Tibial nerve (tissue), 4 donors: ENCODE data around the gene ZNF366. TPM values are rescaled to one million over a fixed set of nuclear protein-coding genes. Genes with fewer than 3 reads are reported as not detected.
A peak's percentile ranks its signal among the peaks of the same experiment; 100 is the strongest.

ENCODE experiments used
- DNase-seq, 2 donors: peaks; one replicate each; pipeline ENCODE4 v3.0.0-alpha.2; 2019; ENCODE audit warnings: low spot score in 2 of 2
- H3K27ac ChIP-seq, 4 donors: fragments of 200-600 bp; sonication (generic) in 3 of 4; one replicate each; pipeline ENCODE4 v1.5.1; 2017 to 2019; ENCODE audit warnings: mild to moderate bottlenecking in 1 of 4
- H3K27me3 ChIP-seq, 2 donors: fragments of 200-600 bp; sonication (generic) in 1 of 2; one replicate each; pipeline versions ENCODE4 v1.5.1 to v1.6.0; 2017 to 2019
- H3K36me3 ChIP-seq, 3 donors: fragments of 200-600 bp; sonication (generic); one replicate each; pipeline ENCODE4 v1.5.1; 2018 to 2019
- H3K4me1 ChIP-seq, 4 donors: fragments of 200-600 bp; sonication (generic) in 3 of 4; one replicate each; pipeline ENCODE4 v1.5.1; 2017 to 2019
- H3K4me3 ChIP-seq, 4 donors: fragments of 200-600 bp; sonication (generic) in 3 of 4; one replicate each; pipeline ENCODE4 v1.5.1; 2017 to 2019; ENCODE audit warnings: mild to moderate bottlenecking in 1 of 4, moderate library complexity in 1 of 4
- H3K9me3 ChIP-seq, 4 donors: fragments of 200-600 bp; sonication (generic) in 3 of 4; one replicate each; pipeline ENCODE4 v1.5.1; 2017 to 2019
- CTCF ChIP-seq, 5 experiments: fragments of 200-600 bp in 3 of 5; fragments of 450-650 bp in 2 of 5; sonication (generic) in 3 of 5; IDR thresholded peaks; one replicate each; pipeline ENCODE4 v1.5.1; 2016 to 2019; ENCODE audit warnings: antibody characterized with exemption in 5 of 5, mild to moderate bottlenecking in 3 of 5, moderate library complexity in 2 of 5
- EP300 ChIP-seq, 2 donors: sonication (generic); formaldehyde crosslinking; IDR thresholded peaks; one replicate each; pipeline ENCODE4 v1.6.1; 2017; ENCODE audit warnings: antibody characterized with exemption in 2 of 2, mild to moderate bottlenecking in 1 of 2
- POLR2A ChIP-seq, 2 donors: fragments of 450-650 bp; IDR thresholded peaks; one replicate each; pipeline ENCODE4 v1.6.1; 2017; ENCODE audit warnings: antibody characterized with exemption in 2 of 2, mild to moderate bottlenecking in 2 of 2, moderate library complexity in 2 of 2
- WGBS, 2 donors: methylation state at CpG; one replicate each; pipeline ENCODE4 v1.1.5; 2018; 5-methylcytosine and 5-hydroxymethylcytosine counted together
- total RNA-seq, 4 donors: library from RNA; depleted of rRNA; stranded (reverse); fragments of >200 nt; gene quantifications; one replicate each; pipeline ENCODE4 v1.1.0, GENCODE V29; 2016

ZNF366 gene
- total RNA-seq, 4 donors from 2014 or later = 3.3 to 10.6 (median 5.2) TPM

DNA sequence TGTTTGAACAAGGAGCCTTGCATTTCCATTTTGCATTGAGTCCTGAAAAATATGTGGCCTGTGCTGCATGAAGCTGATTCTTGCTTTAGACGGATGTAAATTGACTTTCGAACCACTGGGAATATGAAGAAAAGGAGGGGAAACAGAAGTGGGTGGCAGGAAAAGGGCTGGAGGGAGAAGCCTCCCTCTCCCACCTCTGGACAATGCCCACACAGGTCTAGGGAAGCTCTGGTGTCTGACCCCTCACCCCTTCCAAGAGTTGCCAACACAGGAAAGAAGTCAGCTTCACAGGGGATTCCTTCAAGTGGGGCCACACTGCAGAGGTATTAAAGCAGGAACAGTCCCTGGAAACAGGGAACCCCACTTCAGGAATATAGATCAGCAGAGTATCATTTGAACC, 52.2 kb downstream of the ZNF366 start:
- TF ChIP-seq POLR2A (IDR thresholded peaks at IDR 0.05) (no peak), CTCF (IDR thresholded peaks at IDR 0.05) (no peak), EP300 (IDR thresholded peaks at IDR 0.05) (no peak)
- no peak overlapping the region for H3K4me3 ChIP-seq
- DNase-seq = no peak
- H3K4me1 ChIP-seq = peaks cover 0 to 76% (median 33%) of the 10 kb centered on the region in 4 donors
- H3K27me3 ChIP-seq = no peaks in the 10 kb centered on the region
- H3K9me3 ChIP-seq = no peaks in the 10 kb centered on the region
- 83 to 88% methylated on average over 2 of the region's 2 CpGs for WGBS, 2 donors
- H3K36me3 ChIP-seq = no peaks in the 10 kb centered on the region
- H3K27ac ChIP-seq = peak overlapping the region in 2 of 4 donors; percentile 28 to 92

DNA sequence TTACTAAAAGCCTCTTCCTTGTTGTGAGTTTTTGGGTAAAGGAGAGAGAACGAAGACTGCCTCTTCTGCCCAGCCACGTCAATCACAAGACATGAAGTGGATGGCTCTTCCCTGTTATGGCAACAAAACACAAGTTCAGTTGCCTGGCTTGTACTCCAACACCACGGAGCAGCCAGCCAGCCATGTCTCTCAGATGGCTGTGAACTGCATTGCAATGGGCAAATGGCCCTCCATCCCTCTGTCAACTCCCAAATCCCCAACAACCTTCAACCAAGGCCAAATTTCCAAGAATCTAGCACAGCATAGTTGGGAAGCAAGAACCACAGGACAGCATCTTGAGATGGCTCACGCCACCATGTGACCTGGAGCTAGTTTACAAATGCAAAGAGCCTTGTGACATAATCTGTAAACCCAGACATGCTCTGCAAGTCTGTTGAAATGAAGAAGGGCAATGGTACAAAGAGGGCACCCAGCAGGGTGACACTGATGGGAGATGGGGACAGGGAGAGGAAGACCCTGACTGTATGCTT, 53.9 kb downstream of the ZNF366 start:
- Histone ChIP-seq H3K27ac (peak overlapping the region; percentile 75 to 94 (median 84)), H3K4me3 (no peak overlapping the region), H3K9me3 (no peaks in the 10 kb centered on the region), H3K36me3 (no peaks in the 10 kb centered on the region), H3K27me3 (no peaks in the 10 kb centered on the region), H3K4me1 (peaks cover 0 to 62% (median 33%) of the 10 kb centered on the region in 4 donors)
- TF ChIP-seq EP300 (IDR thresholded peaks at IDR 0.05) = no peak
- no peak for DNase-seq
- 65 to 71% methylated on average over 4 of the region's 4 CpGs for WGBS, 2 donors

- TF ChIP-seq EP300 (IDR thresholded peaks at IDR 0.05) = peak; percentile 38 to 72
- TF ChIP-seq POLR2A (IDR thresholded peaks at IDR 0.05) = no peak
- H3K4me3 ChIP-seq = no peak overlapping the region
- no peaks in the 10 kb centered on the region for H3K27me3 ChIP-seq
- WGBS, 2 donors = 24 to 26% methylated on average over 9 of the region's 9 CpGs
- no peaks in the 10 kb centered on the region for H3K36me3 ChIP-seq
- H3K4me1 ChIP-seq = peaks cover 0 to 61% (median 33%) of the 10 kb centered on the region in 4 donors
- no peaks in the 10 kb centered on the region for H3K9me3 ChIP-seq
- peak; percentile 52 to 84 for DNase-seq
- peak overlapping the region; percentile 75 to 94 (median 84) for H3K27ac ChIP-seq
Measured at GRCh38 chr5:72452515-72453245, 54.5 kb downstream of the ZNF366 start.

- H3K27ac ChIP-seq = peak overlapping the region; percentile 75 to 94 (median 84)
- TF ChIP-seq EP300 (IDR thresholded peaks at IDR 0.05) = peak in 1 of 2 donors; percentile 81
- TF ChIP-seq POLR2A (IDR thresholded peaks at IDR 0.05) = no peak
- peak; percentile 60 to 79 for DNase-seq
- H3K36me3 ChIP-seq = no peaks in the 10 kb centered on the region
- peaks cover 0 to 61% (median 33%) of the 10 kb centered on the region in 4 donors for H3K4me1 ChIP-seq
- H3K27me3 ChIP-seq = no peaks in the 10 kb centered on the region
- 27 to 28% methylated on average over 13 of the region's 13 CpGs for WGBS, 2 donors
- no peaks in the 10 kb centered on the region for H3K9me3 ChIP-seq
- no peak overlapping the region for H3K4me3 ChIP-seq
Measured at GRCh38 chr5:72451741-72452505, 55.3 kb downstream of the ZNF366 start.

DNA sequence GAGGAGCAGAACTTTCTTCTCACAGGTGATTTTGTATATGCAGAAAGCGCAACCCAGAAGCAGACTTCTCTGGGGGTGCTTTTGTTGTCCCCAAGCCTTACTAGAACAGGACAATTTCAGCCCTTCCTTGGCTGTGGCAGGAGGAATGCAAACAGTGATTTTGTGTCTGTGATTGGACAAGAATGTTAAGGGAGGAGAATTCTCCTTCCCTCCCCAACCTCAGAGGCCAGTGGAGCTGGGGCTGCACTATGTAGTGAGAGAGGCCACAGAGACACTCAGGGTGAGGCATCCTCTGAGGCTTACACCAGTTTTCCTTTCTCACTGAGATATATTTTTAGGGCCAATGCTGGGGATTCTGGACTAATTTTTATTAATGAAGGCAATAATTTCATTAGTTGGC, 58.8 kb downstream of the ZNF366 start:
- Histone ChIP-seq H3K4me3 (no peak overlapping the region), H3K27ac (peak overlapping the region in 1 of 4 donors; percentile 33), H3K9me3 (no peaks in the 10 kb centered on the region), H3K4me1 (peaks cover 0 to 54% (median 26%) of the 10 kb centered on the region in 4 donors), H3K27me3 (no peaks in the 10 kb centered on the region), H3K36me3 (no peaks in the 10 kb centered on the region)
- 3 to 96% methylated on average over 1 of the region's 1 CpG for WGBS, 2 donors
- DNase-seq = no peak
- TF ChIP-seq EP300 (IDR thresholded peaks at IDR 0.05) (no peak), CTCF (IDR thresholded peaks at IDR 0.05) (no peak), POLR2A (IDR thresholded peaks at IDR 0.05) (no peak)

DNA sequence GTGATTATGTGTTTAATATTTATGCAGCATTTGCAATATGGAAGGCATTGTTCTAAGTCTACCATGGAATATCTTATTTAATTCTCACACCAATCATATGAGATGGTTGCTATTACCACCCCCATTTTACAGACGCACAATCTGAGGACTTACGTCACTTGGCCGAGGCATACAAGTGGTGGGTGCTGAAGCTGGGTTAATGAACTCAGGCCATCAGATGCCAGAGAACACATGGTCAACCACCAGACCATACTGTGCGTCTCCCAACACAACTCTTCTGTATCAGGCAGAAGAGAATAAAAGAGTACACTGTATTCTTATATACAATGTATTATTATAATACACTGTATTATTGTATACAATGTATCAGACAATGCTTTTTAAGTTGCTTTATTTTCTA, 59.5 kb downstream of the ZNF366 start:
- H3K4me1 ChIP-seq = peaks cover 0 to 50% (median 21%) of the 10 kb centered on the region in 4 donors
- no peak overlapping the region for H3K4me3 ChIP-seq
- 71 to 75% methylated on average over 4 of the region's 4 CpGs for WGBS, 2 donors
- DNase-seq = no peak
- H3K9me3 ChIP-seq = no peaks in the 10 kb centered on the region
- TF ChIP-seq EP300 (IDR thresholded peaks at IDR 0.05) (no peak), CTCF (IDR thresholded peaks at IDR 0.05) (no peak), POLR2A (IDR thresholded peaks at IDR 0.05) (no peak)
- no peaks in the 10 kb centered on the region for H3K27me3 ChIP-seq
- H3K27ac ChIP-seq = no peak overlapping the region
- no peaks in the 10 kb centered on the region for H3K36me3 ChIP-seq
